Measurements from ENCODE around the gene CAMTA1.
A peak's percentile ranks its signal among the peaks of the same experiment; 100 is the strongest.
"Not testable (repeated sequence)": the region's sequence is repeated elsewhere in the genome, so short reads cannot be mapped to it uniquely, and the experiment has no call there.

Gene CAMTA1

GRCh38 chr1:6785318-6785727 is at the start of gene CAMTA1:
Gene CAMTA1, plus strand, starts transcription at chr1:6785454. Its CDS starts 77 bp downstream, at chr1:6785531.
- no peak for DNase-seq

- no peak for DNase-seq
Measured at GRCh38 chr1:6738987-6739676, 46.1 kb upstream of the CAMTA1 start.

DNA sequence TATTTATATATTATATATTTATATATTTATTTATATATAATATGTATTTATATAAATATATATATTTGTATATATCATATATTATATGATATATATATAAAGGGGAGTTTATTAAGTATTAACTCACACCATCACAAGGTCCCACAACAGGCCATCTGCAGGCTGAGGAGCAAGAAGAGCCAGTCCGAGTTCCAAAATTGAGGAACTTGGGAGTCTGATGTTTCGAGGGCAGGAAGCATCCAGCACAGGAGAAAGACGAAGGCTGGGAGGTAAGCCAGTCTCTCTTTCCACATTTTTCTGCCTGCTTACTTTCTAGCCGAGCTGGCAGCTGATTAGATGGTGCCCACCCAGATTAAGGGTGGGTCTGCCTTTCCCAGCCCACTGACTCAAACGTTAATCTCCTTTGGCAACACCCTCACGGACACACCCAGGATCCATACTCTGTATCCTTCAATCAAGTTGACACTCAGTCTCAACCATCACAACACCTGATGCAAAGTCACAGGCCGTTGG is 42.5 kb upstream of the CAMTA1 start:
- not testable (repeated sequence) for DNase-seq

DNA sequence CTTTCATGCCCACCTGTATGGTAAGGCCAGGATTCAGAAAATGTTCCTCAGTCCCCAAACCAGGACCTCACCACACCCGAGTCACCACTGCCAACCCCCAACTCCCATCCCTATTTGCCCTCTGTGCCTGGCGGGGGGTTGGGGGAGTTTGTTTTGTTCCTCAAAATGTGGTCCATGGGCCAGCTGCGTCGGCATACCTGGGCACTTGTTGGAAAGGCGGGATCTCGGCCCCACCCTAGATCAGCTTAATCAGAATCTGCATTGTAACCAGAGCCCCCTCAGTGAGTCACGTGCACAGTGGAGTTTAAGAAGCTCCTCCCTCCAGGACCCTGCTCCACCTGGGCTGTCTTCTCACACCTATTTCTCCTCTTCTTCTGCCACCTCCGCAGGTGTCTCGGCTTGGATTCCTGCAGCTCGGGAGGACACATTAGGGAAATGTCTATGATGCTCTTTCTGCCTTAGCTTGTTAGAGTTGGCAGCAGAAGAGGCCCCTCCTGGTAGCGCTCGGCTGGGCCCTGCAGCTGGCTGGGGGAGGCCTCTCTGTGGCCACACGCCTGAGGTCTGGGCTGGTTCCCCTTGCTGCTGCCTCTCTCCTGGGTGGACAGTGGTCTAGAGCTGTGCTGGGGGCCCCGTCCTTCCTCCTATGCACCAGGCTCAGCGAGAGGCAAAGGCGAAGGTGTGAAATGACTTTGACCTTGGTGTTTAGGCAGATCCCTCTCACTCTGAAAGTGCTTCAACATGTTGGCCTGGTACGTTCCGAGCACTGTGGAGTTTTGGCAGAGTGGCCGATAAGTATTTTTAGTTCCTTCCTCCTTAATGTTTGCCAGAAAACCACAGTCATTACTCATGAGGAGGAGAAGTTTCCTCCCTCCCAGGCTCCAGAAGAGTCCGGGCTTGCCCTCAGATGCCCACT is 41.8 kb upstream of the CAMTA1 start:
- peak; percentile 79 to 80 for DNase-seq

- DNase-seq, result peak; percentile 71 to 91
Measured at GRCh38 chr1:6745073-6745472, 40.2 kb upstream of the CAMTA1 start.

GRCh38 chr1:6747674-6748073 is 37.6 kb upstream of the CAMTA1 start:
- peak; percentile 57 to 68 for DNase-seq

GRCh38 chr1:6750490-6750889 is 34.8 kb upstream of the CAMTA1 start:
- no peak for DNase-seq

DNA sequence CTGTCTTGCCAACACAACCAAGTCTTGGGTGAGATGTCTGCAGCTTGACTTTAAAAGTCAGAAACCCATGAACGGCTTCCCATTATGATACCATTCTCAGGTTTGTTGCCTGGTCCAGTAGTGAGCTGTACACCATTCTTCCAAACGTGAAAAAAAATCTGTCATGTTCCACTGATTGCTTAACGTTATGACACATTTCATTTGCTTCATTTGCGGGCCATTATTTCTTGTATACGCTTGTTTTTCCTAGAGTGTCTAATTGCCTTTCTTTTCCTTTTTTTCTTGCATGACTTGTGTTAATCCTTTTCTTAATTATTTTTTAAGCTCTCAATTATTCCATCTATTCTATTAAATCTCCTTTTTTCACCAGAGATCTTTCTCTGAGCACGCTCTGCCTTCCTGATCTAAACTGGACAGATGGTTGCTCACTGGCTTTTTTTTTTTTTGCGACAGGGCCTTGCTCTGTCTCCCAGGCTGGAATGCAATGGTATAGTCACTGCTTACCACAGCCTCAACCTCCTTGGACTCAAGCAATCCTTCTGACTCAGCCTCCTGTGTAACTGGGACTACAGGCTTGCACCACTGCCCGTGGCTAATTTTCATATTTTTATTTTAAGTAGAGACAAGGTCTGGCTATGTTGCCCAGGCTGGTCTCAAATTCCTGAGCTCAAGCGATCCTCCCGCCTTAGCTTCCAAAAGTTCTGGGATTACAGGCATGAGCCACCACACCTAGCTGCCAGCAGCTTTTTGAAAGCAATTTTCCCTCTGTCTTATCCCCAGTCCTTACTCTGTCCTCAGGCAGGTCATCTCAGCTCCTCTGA is 31.7 kb upstream of the CAMTA1 start:
- peak; percentile 48 to 52 for DNase-seq

- DNase-seq, result no peak
Measured at GRCh38 chr1:6756457-6756856, 28.8 kb upstream of the CAMTA1 start.

DNA sequence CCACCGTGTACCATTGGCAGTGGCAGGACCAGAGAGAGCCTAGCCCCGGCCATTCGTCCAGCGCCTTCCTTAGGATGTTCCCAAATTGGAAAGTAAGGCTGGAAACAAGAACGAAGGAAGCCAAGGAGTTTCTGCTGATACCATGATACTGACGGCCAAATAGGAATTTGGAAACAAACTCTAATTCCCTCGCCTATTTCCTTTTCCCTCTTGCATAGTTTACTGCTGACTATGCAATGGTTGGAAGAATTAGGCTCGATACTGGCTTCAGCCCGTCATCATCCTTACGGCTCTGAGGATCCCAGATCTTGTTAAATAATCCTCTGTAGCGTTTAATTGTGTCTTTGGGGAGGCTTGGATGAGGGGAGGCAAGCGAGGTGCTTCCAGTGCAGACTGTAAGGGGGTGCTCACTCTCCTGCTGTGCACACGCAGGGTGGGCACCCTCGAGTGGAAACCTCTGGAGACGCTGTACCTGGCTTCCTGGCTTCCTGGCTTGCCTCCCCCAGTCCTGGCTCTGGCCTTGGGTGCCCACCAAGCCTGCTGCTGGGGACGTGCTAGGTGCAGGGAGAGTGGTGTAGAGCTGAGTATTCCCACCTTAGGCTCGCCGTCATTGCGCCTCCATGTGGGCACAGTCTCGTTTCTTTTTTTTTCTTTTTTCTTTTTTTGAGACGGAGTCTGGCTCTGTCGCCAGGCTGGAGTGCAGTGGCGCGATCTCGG is 27.4 kb upstream of the CAMTA1 start:
- no peak for DNase-seq

GRCh38 chr1:6761196-6761737 is 24.0 kb upstream of the CAMTA1 start:
- DNase-seq, result no peak

- DNase-seq, result no peak
Measured at GRCh38 chr1:6762060-6762459, 23.2 kb upstream of the CAMTA1 start.

DNA sequence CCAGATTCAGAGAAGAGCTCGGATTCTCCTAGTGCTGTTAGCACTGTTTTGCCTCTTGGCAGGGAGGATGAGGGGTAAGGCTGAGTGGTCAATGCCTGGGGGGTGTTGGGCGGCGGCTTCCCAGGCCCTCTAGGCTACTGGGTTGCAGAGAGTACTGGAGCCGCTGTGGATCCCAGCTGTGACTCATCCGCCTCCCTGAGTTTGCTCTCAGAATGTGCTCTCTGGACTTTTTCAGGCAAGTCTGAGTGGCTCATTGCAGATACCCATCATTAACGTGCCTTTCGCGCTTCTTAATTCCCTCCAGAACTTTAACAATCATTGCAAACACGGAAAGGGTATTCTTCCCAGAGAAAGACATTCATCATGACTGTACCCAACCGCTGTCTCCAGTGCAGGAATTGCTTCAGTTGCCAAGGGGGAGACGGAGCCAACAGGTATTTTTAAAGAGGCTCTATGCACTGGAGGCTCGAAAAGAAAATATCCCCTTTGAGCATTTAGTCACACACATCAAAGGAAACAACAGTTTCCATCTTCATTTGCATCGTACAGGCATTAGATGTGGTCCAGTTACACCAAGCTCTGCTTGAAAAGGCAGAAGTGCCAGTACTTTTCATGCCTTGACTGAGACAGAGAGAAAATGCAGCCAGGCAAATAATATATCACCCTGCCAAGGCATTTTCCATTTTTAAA is 14.4 kb upstream of the CAMTA1 start:
- no peak for DNase-seq

DNA sequence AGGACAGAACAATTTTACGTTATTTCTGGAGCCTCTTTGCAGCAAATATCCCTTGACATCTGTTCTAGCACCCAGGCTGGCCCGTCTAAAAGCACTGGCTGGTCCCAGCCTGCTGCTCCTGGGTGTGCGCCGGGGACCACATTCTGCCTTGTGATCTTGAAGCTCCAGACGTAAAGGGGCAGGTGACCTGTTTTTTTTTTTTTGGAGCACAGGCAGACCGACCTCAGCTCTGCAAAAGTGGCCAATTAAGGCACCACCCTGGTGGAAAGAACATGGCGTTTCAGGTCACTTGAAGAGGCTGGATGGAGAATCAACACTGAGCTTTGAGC is 13.8 kb upstream of the CAMTA1 start:
- DNase-seq, result no peak

DNA sequence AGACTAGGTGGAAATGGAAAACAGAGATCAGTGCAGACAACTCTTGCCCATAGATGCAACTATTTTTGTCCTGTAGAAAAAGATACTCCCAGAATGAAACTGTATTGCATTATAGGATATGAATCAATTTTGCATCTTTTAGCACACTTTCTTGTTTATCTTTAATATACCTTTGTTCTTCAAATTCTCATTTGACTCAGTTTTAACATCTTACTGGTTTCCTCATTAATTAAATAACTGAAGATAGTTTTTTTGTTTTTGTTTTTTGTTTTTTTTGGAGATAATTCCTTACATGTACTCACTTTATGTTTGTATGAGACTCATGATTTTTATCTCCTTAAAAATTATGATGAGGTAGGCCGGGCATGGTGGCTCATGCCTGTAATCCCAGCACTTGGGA is 10.9 kb upstream of the CAMTA1 start:
- DNase-seq, result no peak

GRCh38 chr1:6775261-6776043 is 9.8 kb upstream of the CAMTA1 start:
- no peak for DNase-seq

DNA sequence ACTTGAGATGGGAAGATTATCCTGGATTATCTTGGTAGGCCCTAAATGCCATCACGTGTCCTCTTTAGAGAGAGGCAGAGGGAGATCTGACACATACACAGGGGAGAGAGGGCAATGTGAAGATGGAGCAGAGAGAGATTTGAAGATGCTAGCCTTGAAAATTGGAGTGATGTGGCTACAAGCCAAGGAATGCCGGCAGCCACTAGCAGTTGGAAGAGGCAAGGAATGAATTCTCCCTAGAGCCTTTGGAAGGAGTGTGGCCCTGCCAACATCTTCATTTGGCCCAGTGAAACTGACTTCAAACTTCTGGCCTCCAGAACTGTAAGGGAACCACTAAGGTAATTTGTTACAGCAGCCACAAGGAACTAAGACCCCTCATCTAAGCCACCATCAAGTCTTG is 8.9 kb upstream of the CAMTA1 start:
- no peak for DNase-seq

GRCh38 chr1:6776895-6777294 is 8.4 kb upstream of the CAMTA1 start:
- DNase-seq, result no peak

- DNase-seq, result no peak
Measured at GRCh38 chr1:6777813-6778212, 7.4 kb upstream of the CAMTA1 start.

- no peak for DNase-seq
Measured at GRCh38 chr1:6779089-6779805, 6.0 kb upstream of the CAMTA1 start.
